NCI-H1436 (cell line): ENCODE measurements around the gene CDK6.

Source experiments
- DNase-seq: peaks from one replicate; lab custom pipeline; 2025; lab: John Stamatoyannopoulos, UW

CDK6 gene

DNA sequence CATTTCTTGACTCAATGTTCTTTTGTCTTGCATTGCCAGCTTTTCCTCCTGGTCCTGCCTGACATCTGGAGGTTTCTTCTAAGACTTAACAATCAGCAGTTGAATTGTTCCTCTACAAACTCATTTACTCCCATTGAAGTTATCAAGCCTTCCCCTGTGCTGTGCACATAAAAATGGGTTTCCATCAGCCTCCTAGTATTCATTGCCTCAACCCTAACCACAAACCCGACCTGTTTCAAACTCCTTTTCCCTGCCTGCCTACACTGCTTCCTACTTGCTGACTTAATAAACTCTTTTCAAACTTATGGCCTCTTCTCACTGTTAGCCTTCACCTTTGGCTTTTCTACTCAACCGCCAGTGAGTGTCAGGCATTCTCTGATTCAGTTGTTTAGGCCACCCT is 9.4 kb upstream of the CDK6 start:
- DNase-seq, result no peak

DNA sequence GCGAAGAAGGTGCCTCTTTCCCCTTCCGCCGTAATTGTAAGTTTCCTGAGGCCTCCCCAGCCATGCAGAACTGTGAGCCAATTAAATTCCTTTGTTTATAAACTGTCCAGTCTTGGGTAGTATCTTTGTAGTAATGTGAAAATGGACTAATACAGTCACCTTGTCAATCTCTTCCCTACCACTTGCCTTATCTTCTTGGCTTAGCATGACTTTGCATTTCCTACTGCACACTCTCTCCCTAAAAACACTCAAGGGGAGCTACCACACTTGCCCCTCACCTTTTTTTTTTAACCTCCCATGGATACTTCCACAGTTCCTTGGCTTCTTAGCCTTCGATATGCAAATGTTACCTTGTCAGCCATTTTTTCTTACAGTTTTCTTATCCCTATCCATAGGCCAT is 7.4 kb upstream of the CDK6 start:
- DNase-seq, result no peak

GRCh38 chr7:92843034-92843760 is 6.8 kb upstream of the CDK6 start:
- DNase-seq, result no peak

DNA sequence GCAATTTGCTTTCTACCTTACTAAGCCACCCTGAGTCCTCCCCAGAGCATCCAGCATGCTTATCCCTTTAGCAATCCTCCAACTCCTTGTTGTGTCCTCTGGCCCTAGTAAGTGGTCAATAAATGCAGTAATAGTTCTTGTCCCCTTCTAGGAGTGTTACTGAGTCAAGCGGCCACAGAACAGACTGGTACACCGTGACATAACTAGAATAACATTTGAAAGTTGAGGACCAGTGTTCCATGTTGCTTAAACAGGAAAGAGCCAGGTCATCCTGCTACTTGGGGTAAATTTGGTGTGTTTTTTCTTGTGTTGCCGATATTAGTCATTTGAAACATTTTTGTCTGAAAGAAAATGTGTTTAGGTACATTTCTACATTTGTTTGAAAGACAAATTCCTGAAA is 4.8 kb upstream of the CDK6 start:
- no peak for DNase-seq

GRCh38 chr7:92840316-92840715 is 3.9 kb upstream of the CDK6 start:
- DNase-seq, result no peak

DNA sequence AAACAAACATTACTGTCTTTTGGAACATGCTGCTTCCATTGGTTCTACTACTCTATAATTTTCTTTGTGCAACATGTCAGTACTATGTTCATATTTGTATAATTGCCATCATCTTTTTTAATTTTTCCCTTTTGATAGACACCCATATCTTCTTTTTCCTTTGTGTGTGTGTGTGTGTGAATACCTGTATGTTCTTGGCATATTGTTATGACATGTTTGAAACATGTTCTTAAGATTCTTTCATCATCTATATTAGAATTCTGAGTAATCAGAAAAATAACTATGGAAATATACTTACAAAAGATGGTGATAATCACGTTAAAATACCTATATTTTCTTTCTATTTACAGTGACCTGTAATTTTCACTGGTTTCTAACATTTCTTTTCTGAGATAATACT is 3.5 kb upstream of the CDK6 start:
- no peak for DNase-seq

- no peak for DNase-seq
Observed at GRCh38 chr7:92838934-92839333, 2.6 kb upstream of the CDK6 start.

- no peak for DNase-seq
Observed at GRCh38 chr7:92837000-92837749, 802 bp upstream of the CDK6 start.

DNA sequence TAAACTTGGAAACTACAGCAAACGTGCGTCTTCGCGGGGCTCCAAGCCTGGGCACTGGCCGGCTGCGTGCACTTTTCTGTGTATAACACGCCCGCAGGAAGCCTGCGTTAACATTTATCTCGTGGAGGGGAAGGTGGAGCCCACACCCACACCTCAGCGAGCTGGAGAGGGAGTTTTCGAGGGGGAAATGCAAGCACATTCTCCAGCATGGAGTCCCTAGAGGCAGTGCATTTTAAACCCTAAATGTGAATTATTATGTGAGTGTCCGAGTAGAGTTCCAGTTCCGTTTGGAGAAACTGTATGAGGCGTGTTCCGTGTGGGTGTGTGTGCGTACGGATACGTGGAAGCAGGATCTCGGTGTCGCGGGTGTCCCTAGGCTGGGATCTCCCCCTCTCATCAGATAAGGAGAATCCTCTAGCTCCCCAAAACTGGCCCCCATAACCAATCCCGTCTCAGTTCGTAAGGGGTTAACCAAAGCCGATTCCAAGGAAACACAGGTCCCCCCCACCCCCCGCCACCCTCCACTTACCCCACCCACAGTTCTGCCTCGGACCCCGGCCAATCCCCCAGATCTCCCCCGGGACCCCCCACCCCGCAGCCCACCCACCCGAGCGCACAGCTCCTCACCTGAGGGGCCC is 403 bp downstream of the CDK6 start:
- DNase-seq, result no peak

GRCh38 chr7:92835261-92835850 is 1.0 kb downstream of the CDK6 start:
- DNase-seq, result no peak

GRCh38 chr7:92834507-92835260 is 1.7 kb downstream of the CDK6 start:
- no peak for DNase-seq

DNA sequence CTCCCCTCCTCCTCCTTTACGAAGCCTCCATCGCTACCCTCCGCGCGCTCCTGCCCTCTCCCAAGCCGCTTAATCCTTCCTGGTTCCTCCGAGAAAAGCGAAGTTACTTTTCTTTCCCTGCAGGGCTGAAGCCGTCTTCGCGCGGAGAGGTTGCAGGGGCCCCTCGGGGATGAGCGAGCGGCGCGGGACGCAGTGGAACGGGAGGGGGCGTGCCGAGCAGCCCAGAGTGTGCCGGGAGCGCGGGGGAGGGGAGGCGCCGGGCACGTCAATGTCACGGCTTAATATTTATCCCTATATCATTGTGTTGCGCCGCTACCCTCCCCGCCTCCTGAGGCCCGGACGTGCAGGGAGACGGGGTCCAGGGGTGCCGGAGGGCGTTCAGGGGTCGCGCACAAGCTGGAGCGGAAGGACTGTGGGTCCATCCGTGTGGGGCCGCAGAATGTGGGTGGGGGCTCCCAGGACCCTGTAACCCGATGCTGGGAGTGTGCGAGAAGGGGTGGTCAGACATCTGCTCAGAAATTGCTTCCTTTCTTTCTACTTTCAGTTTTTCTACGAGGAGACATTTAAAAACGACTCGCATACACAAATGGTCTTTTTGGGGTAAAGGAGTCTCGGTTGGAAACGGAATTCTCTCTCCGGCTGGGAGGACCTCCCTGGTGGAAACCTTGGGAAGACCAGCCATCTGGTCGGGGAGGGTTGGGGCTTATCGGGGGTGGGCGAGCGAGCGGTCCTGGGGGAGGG is 2.4 kb downstream of the CDK6 start:
- peak; percentile 38 for DNase-seq

GRCh38 chr7:92833024-92833765 is 3.2 kb downstream of the CDK6 start:
- peak; percentile 72 for DNase-seq

- DNase-seq, result no peak
Observed at GRCh38 chr7:92832534-92833023, 3.8 kb downstream of the CDK6 start.

DNA sequence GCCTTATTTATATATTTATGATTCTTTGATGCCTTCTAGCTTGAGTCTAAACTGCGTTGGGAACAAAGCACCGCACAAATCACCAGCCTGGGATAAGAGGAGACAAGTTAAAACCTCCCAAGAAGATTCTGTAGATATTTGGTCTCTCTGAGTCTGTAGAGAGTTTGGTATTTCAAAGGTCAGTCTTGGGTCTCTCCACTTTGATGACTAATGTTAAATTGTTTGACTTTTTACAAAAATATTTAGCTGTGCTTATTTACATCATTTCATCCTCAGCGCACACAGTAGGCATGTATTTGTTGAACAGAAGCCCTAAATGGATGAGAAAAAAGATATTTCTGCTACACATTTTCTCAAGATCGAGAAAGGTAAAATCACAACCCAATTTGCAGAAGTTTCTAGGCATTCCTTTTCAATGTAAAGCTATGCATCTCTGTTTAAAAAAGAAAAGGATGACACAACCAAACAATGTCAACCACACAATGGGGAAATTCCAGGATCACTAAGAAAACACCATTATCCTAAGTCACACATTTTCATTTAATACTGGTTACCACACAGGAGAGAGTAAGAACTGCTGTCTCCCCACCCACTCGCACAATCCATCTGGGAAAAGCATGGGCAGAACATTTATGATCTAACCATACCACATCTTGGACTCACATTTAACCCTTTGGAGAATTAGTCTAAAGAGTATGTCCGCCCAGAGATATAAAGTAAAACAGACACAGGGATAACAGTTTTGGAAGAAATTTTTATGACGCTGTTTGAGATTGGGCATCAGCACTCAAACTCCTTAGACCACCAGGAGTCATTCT is 4.4 kb downstream of the CDK6 start:
- no peak for DNase-seq

DNA sequence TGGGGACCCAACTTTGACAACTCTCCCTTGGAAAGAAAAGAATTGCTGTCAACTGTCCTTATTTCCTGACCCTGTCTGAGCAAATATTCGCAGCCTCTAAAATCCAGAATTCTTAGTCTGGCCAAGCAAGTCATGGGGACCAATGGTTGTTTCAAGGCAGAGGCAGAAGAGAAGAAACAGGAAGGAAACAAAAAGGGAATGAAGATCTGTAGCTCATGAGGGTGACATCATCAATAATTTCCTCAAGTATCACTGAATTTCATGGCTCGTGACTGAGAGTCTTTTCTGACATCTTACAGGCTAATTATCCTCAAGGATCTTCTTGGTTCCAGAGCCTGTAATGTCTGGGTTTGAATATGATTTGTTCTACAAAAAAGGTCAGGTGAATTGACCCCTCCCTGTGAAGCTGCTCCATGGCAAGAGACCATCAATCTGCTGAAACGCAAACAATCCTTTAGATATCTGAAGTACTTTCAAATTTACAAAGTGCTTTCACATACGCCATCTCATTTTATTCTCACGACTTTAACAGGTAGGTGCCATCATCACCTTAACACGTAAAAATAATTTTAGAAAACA is 5.8 kb downstream of the CDK6 start:
- DNase-seq, result no peak

DNA sequence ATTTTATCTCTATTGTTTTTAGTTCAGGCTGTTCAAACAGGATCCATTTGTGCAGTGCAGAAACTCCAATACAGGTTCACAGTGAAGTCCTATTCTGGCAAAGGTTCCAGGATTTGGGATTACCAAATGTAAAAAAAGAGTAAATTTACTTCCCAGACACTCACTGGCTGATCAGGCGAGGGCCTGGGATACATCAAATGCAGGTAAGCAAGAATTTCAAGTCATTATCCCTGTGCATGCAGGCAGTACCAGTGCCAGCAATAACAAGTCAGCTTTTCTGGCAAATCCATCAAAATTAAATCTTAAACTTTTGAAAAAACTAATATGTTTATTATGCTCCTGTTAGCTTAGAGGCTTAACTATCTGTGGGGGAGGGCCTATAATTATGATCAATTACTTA is 6.3 kb downstream of the CDK6 start:
- DNase-seq, result no peak

DNA sequence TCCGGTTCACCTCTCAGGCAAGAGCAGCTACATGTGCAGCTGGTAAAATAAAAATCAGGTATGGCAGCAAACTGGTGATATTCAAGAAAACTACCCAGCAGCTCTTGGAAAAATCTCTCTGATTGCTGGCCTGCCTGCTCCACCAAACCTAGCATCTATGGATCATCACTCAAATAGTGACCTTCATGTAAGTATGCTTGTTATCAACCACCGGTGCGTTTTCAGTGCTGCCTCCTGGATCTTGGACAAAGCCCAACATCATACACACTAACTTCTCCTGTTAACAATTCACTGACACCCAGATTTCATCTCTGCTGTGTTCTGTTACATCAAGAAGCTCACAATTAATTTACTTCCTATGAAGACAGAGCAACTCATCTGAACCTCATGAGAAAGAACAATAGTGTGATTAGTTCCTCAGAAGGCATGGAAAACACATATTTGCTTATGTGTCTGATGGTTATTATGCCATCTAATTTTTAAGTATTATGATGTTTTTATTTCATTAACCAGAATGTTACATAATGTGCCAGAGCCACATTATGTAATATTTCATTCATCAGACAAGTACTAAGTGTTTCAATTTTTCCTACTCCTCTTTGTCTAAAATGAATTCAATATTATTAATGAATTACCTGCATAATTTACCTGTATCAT is 8.8 kb downstream of the CDK6 start:
- no peak for DNase-seq
